Measurements from ENCODE around the gene C6orf89. TPM values are rescaled to one million over a fixed set of nuclear protein-coding genes. Genes with fewer than 3 reads are reported as not detected.

C6orf89 gene
- total and polyA plus RNA-seq, 2 of the 13 experiments (the other 11 are each of a cell fraction or from before 2014, with no cell fraction given): 22.1 to 32.2 TPM

DNA sequence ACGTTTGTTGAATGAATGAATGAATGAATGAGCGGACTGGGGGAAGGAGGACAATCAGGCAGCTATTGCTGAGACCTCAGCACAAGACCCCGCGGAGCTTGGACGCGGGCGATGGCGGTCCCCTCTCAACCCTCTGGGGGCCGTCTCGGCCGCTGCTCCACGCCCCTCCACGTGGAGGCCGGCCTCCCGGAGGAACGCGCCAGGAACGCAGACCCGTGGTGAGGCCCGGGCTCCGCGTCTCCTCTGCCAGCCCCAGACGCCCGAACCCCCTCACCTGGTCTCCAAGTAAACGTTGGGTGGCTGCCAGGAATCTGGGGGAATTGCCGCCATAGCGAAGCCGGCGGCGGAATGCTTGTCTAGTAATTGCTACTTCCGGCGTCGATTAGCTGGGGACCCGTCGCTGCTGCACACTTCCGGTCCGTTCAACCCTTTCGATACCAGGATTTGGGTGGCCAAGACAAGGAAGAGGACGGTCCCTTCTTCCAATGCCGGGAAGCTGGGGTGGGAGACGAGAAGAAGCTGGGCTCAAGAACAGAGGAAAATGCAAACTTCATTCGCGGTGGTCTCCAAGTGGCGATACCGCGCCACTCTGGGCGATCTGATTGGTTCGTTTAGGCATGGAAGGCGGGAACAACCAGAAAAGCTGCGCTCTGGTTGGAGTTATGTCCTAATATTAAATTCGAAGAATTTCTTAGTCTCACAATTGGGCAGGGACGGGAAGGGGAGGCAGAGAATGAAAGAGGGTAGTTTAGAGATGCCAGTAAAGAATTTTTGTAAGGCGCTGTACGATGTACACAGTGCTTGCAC is 11.1 kb upstream of the C6orf89 start, which contains the start of gene PPIL1 (continued):
- TF ChIP-seq, protein P1, sequence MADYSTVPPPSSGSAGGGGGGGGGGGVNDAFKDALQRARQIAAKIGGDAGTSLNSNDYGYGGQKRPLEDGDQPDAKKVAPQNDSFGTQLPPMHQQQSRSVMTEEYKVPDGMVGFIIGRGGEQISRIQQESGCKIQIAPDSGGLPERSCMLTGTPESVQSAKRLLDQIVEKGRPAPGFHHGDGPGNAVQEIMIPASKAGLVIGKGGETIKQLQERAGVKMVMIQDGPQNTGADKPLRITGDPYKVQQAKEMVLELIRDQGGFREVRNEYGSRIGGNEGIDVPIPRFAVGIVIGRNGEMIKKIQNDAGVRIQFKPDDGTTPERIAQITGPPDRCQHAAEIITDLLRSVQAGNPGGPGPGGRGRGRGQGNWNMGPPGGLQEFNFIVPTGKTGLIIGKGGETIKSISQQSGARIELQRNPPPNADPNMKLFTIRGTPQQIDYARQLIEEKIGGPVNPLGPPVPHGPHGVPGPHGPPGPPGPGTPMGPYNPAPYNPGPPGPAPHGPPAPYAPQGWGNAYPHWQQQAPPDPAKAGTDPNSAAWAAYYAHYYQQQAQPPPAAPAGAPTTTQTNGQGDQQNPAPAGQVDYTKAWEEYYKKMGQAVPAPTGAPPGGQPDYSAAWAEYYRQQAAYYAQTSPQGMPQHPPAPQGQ (CRISPR knock-in tag; IDR thresholded peaks at IDR 0.05; ENCODE audit: borderline replicate concordance): peak; percentile 95; the same call in 1 of the 2 replicates
- TF ChIP-seq ZNF317 (CRISPR knock-in tag; IDR thresholded peaks at IDR 0.05) (peak; percentile 91), ZSCAN29 (CRISPR knock-in tag; conservative IDR thresholded peaks at IDR 0.05) (peak; percentile 47; the same call in 1 of the 2 replicates), ZBTB43 (CRISPR knock-in tag; conservative IDR thresholded peaks at IDR 0.05) (peak; percentile 70; the same call in 1 of the 2 replicates), ELK4 (CRISPR knock-in tag; IDR thresholded peaks at IDR 0.05; ENCODE audit: borderline replicate concordance) (no peak), TARDBP (CRISPR knock-in tag; IDR thresholded peaks at IDR 0.05) (peak; percentile 95), ZFY (CRISPR knock-in tag; IDR thresholded peaks at IDR 0.05) (peak; percentile 92; the same call in 1 of the 2 replicates), ZNF44 (CRISPR knock-in tag; IDR thresholded peaks at IDR 0.05) (peak; percentile 98), NR3C1 (CRISPR knock-in tag; IDR thresholded peaks at IDR 0.05) (no peak), ZNF768 (CRISPR knock-in tag; IDR thresholded peaks at IDR 0.05) (peak; percentile 79), NR2F1 (CRISPR knock-in tag; IDR thresholded peaks at IDR 0.05) (no peak), EHMT2 (IDR thresholded peaks at IDR 0.05; ENCODE audit: borderline replicate concordance, low read depth, low read length) (peak; percentile 94; the same call in 1 of the 2 replicates), BATF2 (CRISPR knock-in tag; IDR thresholded peaks at IDR 0.05) (no peak), DR1 (CRISPR knock-in tag; IDR thresholded peaks at IDR 0.05) (peak; percentile 89), KDM2A (CRISPR knock-in tag; IDR thresholded peaks at IDR 0.05; ENCODE audit: borderline replicate concordance, low read depth) (peak; percentile 99), ZNF572 (CRISPR knock-in tag; IDR thresholded peaks at IDR 0.05) (no peak; the same call in 1 of the 2 replicates), ZNF441 (CRISPR knock-in tag; IDR thresholded peaks at IDR 0.05; ENCODE audit: borderline replicate concordance) (peak; percentile 74), TBL1XR1 (IDR thresholded peaks at IDR 0.05; ENCODE audit: borderline replicate concordance, low read length, partially characterized antibody) (peak; percentile 58), ZBED4 (CRISPR knock-in tag; IDR thresholded peaks at IDR 0.05; ENCODE audit: borderline replicate concordance) (0 out of 2 replicates have a peak, but pooled peaks have one; percentile 28)

Measured in HepG2 (cell line).